ENCODE measurements around the gene LAIR1. TPM values are rescaled to one million over a fixed set of nuclear protein-coding genes. Genes with fewer than 3 reads are reported as not detected.

The LAIR1 gene
- total RNA-seq, 1 donor from 2014 or later, result not detected

- H3K4me1 Mint-ChIP-seq (ENCODE audit: unreplicated experiment), result no peaks in the 10 kb centered on the region
- H3K9me3 Mint-ChIP-seq (ENCODE audit: unreplicated experiment), result no peaks in the 10 kb centered on the region
- no peak for TF ChIP-seq CTCF (IDR thresholded peaks at IDR 0.05)
- H3K36me3 Mint-ChIP-seq (ENCODE audit: unreplicated experiment), result no peaks in the 10 kb centered on the region
- DNase-seq (ENCODE audit: extremely low spot score, unreplicated experiment), result no peak
- H3K4me3 Mint-ChIP-seq (ENCODE audit: unreplicated experiment), result no peak overlapping the region
- H3K27ac Mint-ChIP-seq (ENCODE audit: unreplicated experiment), result no peak overlapping the region
- H3K27me3 Mint-ChIP-seq (ENCODE audit: unreplicated experiment), result no peaks in the 10 kb centered on the region
Observed at GRCh38 chr19:54395685-54396084, 31.0 kb upstream of the LAIR1 start.

- H3K27ac Mint-ChIP-seq (ENCODE audit: unreplicated experiment), result no peak overlapping the region
- no peaks in the 10 kb centered on the region for H3K9me3 Mint-ChIP-seq (ENCODE audit: unreplicated experiment)
- peaks cover 6% of the 10 kb centered on the region for H3K27me3 Mint-ChIP-seq (ENCODE audit: unreplicated experiment)
- no peak for TF ChIP-seq CTCF (IDR thresholded peaks at IDR 0.05)
- no peak for DNase-seq (ENCODE audit: extremely low spot score, unreplicated experiment)
- H3K36me3 Mint-ChIP-seq (ENCODE audit: unreplicated experiment), result no peaks in the 10 kb centered on the region
- H3K4me1 Mint-ChIP-seq (ENCODE audit: unreplicated experiment), result no peaks in the 10 kb centered on the region
- H3K4me3 Mint-ChIP-seq (ENCODE audit: unreplicated experiment), result no peak overlapping the region
Observed at GRCh38 chr19:54393381-54393780, 28.6 kb upstream of the LAIR1 start.

- Mint-ChIP-seq H3K4me3 (ENCODE audit: unreplicated experiment) (no peak overlapping the region), H3K27me3 (ENCODE audit: unreplicated experiment) (peaks cover 10% of the 10 kb centered on the region), H3K27ac (ENCODE audit: unreplicated experiment) (no peak overlapping the region), H3K9me3 (ENCODE audit: unreplicated experiment) (no peaks in the 10 kb centered on the region), H3K4me1 (ENCODE audit: unreplicated experiment) (no peaks in the 10 kb centered on the region), H3K36me3 (ENCODE audit: unreplicated experiment) (no peaks in the 10 kb centered on the region)
- TF ChIP-seq CTCF (IDR thresholded peaks at IDR 0.05), result no peak
- no peak for DNase-seq (ENCODE audit: extremely low spot score, unreplicated experiment)
Observed at GRCh38 chr19:54392105-54392504, 27.4 kb upstream of the LAIR1 start.

- Mint-ChIP-seq H3K27ac (ENCODE audit: unreplicated experiment) (no peak overlapping the region), H3K4me1 (ENCODE audit: unreplicated experiment) (no peaks in the 10 kb centered on the region), H3K4me3 (ENCODE audit: unreplicated experiment) (no peak overlapping the region), H3K27me3 (ENCODE audit: unreplicated experiment) (peaks cover 10% of the 10 kb centered on the region), H3K9me3 (ENCODE audit: unreplicated experiment) (no peaks in the 10 kb centered on the region), H3K36me3 (ENCODE audit: unreplicated experiment) (no peaks in the 10 kb centered on the region)
- no peak for DNase-seq (ENCODE audit: extremely low spot score, unreplicated experiment)
- TF ChIP-seq CTCF (IDR thresholded peaks at IDR 0.05), result no peak
Observed at GRCh38 chr19:54391589-54392061, 26.9 kb upstream of the LAIR1 start.

GRCh38 chr19:54390942-54391577 is 26.3 kb upstream of the LAIR1 start:
- peak; percentile 83 for TF ChIP-seq CTCF (IDR thresholded peaks at IDR 0.05)
- Mint-ChIP-seq H3K27ac (ENCODE audit: unreplicated experiment) (no peak overlapping the region), H3K4me1 (ENCODE audit: unreplicated experiment) (no peaks in the 10 kb centered on the region), H3K9me3 (ENCODE audit: unreplicated experiment) (no peaks in the 10 kb centered on the region), H3K27me3 (ENCODE audit: unreplicated experiment) (peaks cover 10% of the 10 kb centered on the region), H3K4me3 (ENCODE audit: unreplicated experiment) (no peak overlapping the region), H3K36me3 (ENCODE audit: unreplicated experiment) (no peaks in the 10 kb centered on the region)
- no peak for DNase-seq (ENCODE audit: extremely low spot score, unreplicated experiment)

Measured in osteocyte (in vitro differentiated cells).